H1 (cell line): ENCODE measurements around the gene RGS9BP. TPM values are rescaled to one million over a fixed set of nuclear protein-coding genes. Genes with fewer than 3 reads are reported as not detected.

Experiments
- CTBP2 ChIP-seq: IDR thresholded peaks from 2 replicates; pipeline ENCODE4 v1.7.0; 2011; ENCODE audit warnings: borderline replicate concordance, mild to moderate bottlenecking, moderate library complexity, mixed read lengths, low read length; ENCODE audit not compliant: insufficient read depth, insufficient read length
- JUND ChIP-seq: IDR thresholded peaks from 2 replicates; pipeline ENCODE4 v1.6.1; 2011; ENCODE audit warnings: mild to moderate bottlenecking, improper control_type of control experiment, low read length
- TAF7 ChIP-seq: optimal IDR thresholded peaks from 2 replicates; pipeline ENCODE3; 2011; ENCODE audit warnings: low read depth, mild to moderate bottlenecking, inconsistent platforms, low read length, moderate library complexity, borderline replicate concordance
- TCF12 ChIP-seq: IDR thresholded peaks from 2 replicates; pipeline ENCODE4 v1.6.1; 2011; ENCODE audit warnings: low read depth, mild to moderate bottlenecking, low read length
- polyA plus RNA-seq, 7 experiments: library from polyadenylated mRNA; depleted of rRNA in 3 of 7; stranded (reverse) in 5 of 7; unstranded in 2 of 7; fragments of >200 nt in 5 of 7; fragments of 200-250 nt in 2 of 7; gene quantifications; 1 replicate in 5 of 7; 2 replicates in 1 of 7; 4 replicates in 1 of 7; pipeline versions ENCODE4 v1.2.1 to v1.2.3, GENCODE V29; 2011 to 2013; ENCODE audit warnings: missing spikeins in 2 of 7, mixed read lengths in 2 of 7
- total RNA-seq: library from RNA; stranded (reverse); fragmentation: NEBNext Ultra II Directional; extraction: Animal tissue kit (Norgen Biotek cat#: 25700); gene quantifications from 2 replicates; pipeline ENCODE4 v1.2.1, GENCODE V29; 2021

The RGS9BP gene
- total and polyA plus RNA-seq, 2 of the 8 experiments (the other 6 are each of a cell fraction or from before 2014, with no cell fraction given): 0.11 to 0.26 TPM

- TF ChIP-seq TCF12: no peak
- TF ChIP-seq CTBP2: no peak
- TF ChIP-seq JUND: no peak
- TF ChIP-seq TAF7: no peak
Measured at GRCh38 chr19:32669310-32669709, 6.3 kb upstream of the RGS9BP start (continued).
